Neural cell (in vitro differentiated cells): ENCODE data around the gene VAV2. TPM values are rescaled to one million over a fixed set of nuclear protein-coding genes. Genes with fewer than 3 reads are reported as not detected.

Source experiments
- H2AFZ ChIP-seq: fragments of 200-600, 300-800 bp; sonication (generic), shearing (Covaris generic); 2 replicates; pipeline ENCODE4 v1.6.0; 2014; ENCODE audit warnings: low read depth, mild to moderate bottlenecking, antibody characterized with exemption, low read length, moderate library complexity
- H3F3A ChIP-seq: fragments of 200-600 bp; shearing (Covaris generic); 2 replicates; pipeline ENCODE4 v1.6.1; 2016; ENCODE audit warnings: mild to moderate bottlenecking, moderate library complexity, mixed read lengths, antibody characterized with exemption, low read length; ENCODE audit not compliant: insufficient read depth, poor library complexity, severe bottlenecking
- H3K27ac ChIP-seq: fragments of 200-600, 300-800 bp; sonication (generic), shearing (Covaris generic); 2 replicates; pipeline ENCODE4 v1.5.1; 2014; ENCODE audit warnings: mild to moderate bottlenecking, low read length, moderate library complexity
- H3K27me3 ChIP-seq: fragments of 300-800, 200-600 bp; sonication (generic), shearing (Covaris generic); 2 replicates; pipeline ENCODE4 v1.6.0; 2014; ENCODE audit warnings: mild to moderate bottlenecking, low read depth, low read length, moderate library complexity; ENCODE audit not compliant: insufficient read depth
- H3K36me3 ChIP-seq: fragments of 300-800, 200-600 bp; sonication (generic), shearing (Covaris generic); 2 replicates; pipeline ENCODE4 v1.5.1; 2014; ENCODE audit warnings: mild to moderate bottlenecking, antibody characterized with exemption, low read length, moderate library complexity; ENCODE audit not compliant: insufficient read depth
- H3K4me2 ChIP-seq: fragments of 300-800, 200-600 bp; sonication (generic), shearing (Covaris generic); 2 replicates; pipeline ENCODE4 v1.6.0; 2014; ENCODE audit warnings: mild to moderate bottlenecking, low read length
- H3K4me3 ChIP-seq: fragments of 300-800, 200-600 bp; sonication (generic), shearing (Covaris generic); 2 replicates; pipeline ENCODE4 v1.5.1; 2014; ENCODE audit warnings: mild to moderate bottlenecking, low read length, moderate library complexity
- H3K79me2 ChIP-seq: fragments of 200-600 bp; shearing (Covaris generic); replicated peaks from 2 replicates; pipeline ENCODE4 v1.6.0; 2014; ENCODE audit warnings: mild to moderate bottlenecking, low read length, moderate library complexity; ENCODE audit not compliant: insufficient read depth
- H3K9ac ChIP-seq: fragments of 300-800, 200-600 bp; sonication (generic), shearing (Covaris generic); 2 replicates; pipeline ENCODE4 v1.6.1; 2016; ENCODE audit warnings: mild to moderate bottlenecking, low read length, mixed read lengths
- H3K9me2 ChIP-seq: fragments of 200-600 bp; shearing (Covaris generic); 2 replicates; pipeline ENCODE4 v1.6.1; 2016; ENCODE audit warnings: mild to moderate bottlenecking, low read length, mixed read lengths; ENCODE audit not compliant: insufficient read depth
- H3K9me3 ChIP-seq: fragments of 200-600, 300-800 bp; sonication (generic), shearing (Covaris generic); 2 replicates; pipeline ENCODE4 v1.6.1; 2016; ENCODE audit warnings: mild to moderate bottlenecking, mixed run types, low read length, moderate library complexity, mixed read lengths
- H4K20me1 ChIP-seq: fragments of 200-600 bp; shearing (Covaris generic); 2 replicates; pipeline ENCODE4 v1.6.1; 2016; ENCODE audit warnings: mild to moderate bottlenecking, mixed run types; ENCODE audit not compliant: insufficient read depth
- EP300 ChIP-seq: fragments of 450-650 bp; conservative IDR thresholded peaks from 2 replicates; pipeline ENCODE4 v1.6.1; 2014; ENCODE audit warnings: antibody characterized with exemption, mild to moderate bottlenecking, moderate library complexity; ENCODE audit not compliant: poor library complexity, severe bottlenecking
- EZH2 ChIP-seq: fragments of 200-600, 300-800 bp; shearing (Covaris generic), sonication (generic); IDR thresholded peaks from 2 replicates; pipeline ENCODE4 v1.6.1; 2014; ENCODE audit warnings: antibody characterized with exemption, low read length, borderline replicate concordance, mild to moderate bottlenecking; ENCODE audit not compliant: insufficient read depth, poor library complexity, severe bottlenecking
- MXI1 ChIP-seq: fragments of 450-650 bp; conservative IDR thresholded peaks from 2 replicates; pipeline ENCODE4 v1.6.1; 2014; ENCODE audit warnings: antibody characterized with exemption, mild to moderate bottlenecking; ENCODE audit not compliant: poor library complexity, severe bottlenecking
- POLR2AphosphoS5 ChIP-seq: IDR thresholded peaks from 2 replicates; pipeline ENCODE4 v1.6.1; 2012
- RAD21 ChIP-seq: fragments of 450-650 bp; conservative IDR thresholded peaks from 2 replicates; pipeline ENCODE4 v1.6.1; 2014; ENCODE audit warnings: antibody characterized with exemption, mild to moderate bottlenecking, moderate library complexity
- SMC3 ChIP-seq: fragments of 450-650 bp; conservative IDR thresholded peaks from 2 replicates; pipeline ENCODE4 v1.6.1; 2014; ENCODE audit warnings: antibody characterized with exemption, mild to moderate bottlenecking, moderate library complexity; ENCODE audit not compliant: poor library complexity
- TAF1 ChIP-seq: IDR thresholded peaks from 2 replicates; pipeline ENCODE4 v1.6.1; 2012; ENCODE audit warnings: low read depth
- polyA plus RNA-seq: library from polyadenylated mRNA; depleted of rRNA; stranded (reverse); fragments of >200 nt; gene quantifications from 2 replicates; pipeline ENCODE4 v1.2.3, GENCODE V29; 2014
- TF ChIP-seq, protein P1 (sequence below): IDR thresholded peaks from 2 replicates; pipeline ENCODE4 v1.6.1; 2012; ENCODE audit warnings: borderline replicate concordance
- TF ChIP-seq, protein P2 (sequence below): fragments of 450-650 bp; IDR thresholded peaks from 2 replicates; pipeline ENCODE4 v1.5.1; 2014; ENCODE audit warnings: antibody characterized with exemption, mild to moderate bottlenecking, moderate library complexity; ENCODE audit not compliant: poor library complexity, severe bottlenecking

The VAV2 gene
- polyA plus RNA-seq, 1 donor from 2014 or later = 35.2 TPM

DNA sequence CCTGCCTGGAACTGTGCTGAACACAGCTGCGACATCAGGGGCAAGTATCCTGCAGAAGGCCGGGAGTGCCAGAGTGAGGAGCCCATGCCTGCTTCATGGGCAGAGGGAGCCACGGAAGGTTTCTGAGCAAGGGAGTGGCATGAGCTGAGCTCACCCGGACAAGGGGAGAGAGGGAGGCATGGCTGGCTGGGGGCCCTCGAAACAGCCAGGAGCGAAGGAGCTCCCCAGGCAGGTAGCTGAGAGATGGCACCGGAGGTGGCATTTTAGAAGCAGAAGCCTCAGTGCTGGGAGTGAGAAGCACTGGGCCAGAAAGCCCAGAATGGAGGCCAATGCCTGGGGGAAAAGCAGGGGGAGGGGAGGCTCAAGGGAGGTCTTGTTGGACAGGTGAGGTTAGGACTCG is 197.1 kb downstream of the VAV2 start:
- no peaks in the 10 kb centered on the region for H4K20me1 ChIP-seq
- no peaks in the 10 kb centered on the region for H3K9me2 ChIP-seq
- H3K36me3 ChIP-seq = no peaks in the 10 kb centered on the region
- no peaks in the 10 kb centered on the region for H3K9me3 ChIP-seq
- H3K79me2 ChIP-seq = no peaks in the 10 kb centered on the region
- no peak overlapping the region for H3K9ac ChIP-seq
- H3F3A ChIP-seq = no peaks in the 10 kb centered on the region
- H3K4me3 ChIP-seq = no peak overlapping the region
- no peaks in the 10 kb centered on the region for H3K27me3 ChIP-seq
- no peak overlapping the region for H3K27ac ChIP-seq
- H3K4me2 ChIP-seq = no peak overlapping the region
- TF ChIP-seq EP300 = no peak
- no peak for TF ChIP-seq POLR2AphosphoS5
- TF ChIP-seq MXI1 = no peak
- TF ChIP-seq, protein P1, sequence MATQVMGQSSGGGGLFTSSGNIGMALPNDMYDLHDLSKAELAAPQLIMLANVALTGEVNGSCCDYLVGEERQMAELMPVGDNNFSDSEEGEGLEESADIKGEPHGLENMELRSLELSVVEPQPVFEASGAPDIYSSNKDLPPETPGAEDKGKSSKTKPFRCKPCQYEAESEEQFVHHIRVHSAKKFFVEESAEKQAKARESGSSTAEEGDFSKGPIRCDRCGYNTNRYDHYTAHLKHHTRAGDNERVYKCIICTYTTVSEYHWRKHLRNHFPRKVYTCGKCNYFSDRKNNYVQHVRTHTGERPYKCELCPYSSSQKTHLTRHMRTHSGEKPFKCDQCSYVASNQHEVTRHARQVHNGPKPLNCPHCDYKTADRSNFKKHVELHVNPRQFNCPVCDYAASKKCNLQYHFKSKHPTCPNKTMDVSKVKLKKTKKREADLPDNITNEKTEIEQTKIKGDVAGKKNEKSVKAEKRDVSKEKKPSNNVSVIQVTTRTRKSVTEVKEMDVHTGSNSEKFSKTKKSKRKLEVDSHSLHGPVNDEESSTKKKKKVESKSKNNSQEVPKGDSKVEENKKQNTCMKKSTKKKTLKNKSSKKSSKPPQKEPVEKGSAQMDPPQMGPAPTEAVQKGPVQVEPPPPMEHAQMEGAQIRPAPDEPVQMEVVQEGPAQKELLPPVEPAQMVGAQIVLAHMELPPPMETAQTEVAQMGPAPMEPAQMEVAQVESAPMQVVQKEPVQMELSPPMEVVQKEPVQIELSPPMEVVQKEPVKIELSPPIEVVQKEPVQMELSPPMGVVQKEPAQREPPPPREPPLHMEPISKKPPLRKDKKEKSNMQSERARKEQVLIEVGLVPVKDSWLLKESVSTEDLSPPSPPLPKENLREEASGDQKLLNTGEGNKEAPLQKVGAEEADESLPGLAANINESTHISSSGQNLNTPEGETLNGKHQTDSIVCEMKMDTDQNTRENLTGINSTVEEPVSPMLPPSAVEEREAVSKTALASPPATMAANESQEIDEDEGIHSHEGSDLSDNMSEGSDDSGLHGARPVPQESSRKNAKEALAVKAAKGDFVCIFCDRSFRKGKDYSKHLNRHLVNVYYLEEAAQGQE = no peak
- no peak for TF ChIP-seq SMC3
- no peak for TF ChIP-seq TAF1
- TF ChIP-seq, protein P2, sequence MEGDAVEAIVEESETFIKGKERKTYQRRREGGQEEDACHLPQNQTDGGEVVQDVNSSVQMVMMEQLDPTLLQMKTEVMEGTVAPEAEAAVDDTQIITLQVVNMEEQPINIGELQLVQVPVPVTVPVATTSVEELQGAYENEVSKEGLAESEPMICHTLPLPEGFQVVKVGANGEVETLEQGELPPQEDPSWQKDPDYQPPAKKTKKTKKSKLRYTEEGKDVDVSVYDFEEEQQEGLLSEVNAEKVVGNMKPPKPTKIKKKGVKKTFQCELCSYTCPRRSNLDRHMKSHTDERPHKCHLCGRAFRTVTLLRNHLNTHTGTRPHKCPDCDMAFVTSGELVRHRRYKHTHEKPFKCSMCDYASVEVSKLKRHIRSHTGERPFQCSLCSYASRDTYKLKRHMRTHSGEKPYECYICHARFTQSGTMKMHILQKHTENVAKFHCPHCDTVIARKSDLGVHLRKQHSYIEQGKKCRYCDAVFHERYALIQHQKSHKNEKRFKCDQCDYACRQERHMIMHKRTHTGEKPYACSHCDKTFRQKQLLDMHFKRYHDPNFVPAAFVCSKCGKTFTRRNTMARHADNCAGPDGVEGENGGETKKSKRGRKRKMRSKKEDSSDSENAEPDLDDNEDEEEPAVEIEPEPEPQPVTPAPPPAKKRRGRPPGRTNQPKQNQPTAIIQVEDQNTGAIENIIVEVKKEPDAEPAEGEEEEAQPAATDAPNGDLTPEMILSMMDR = no peak
- H2AFZ ChIP-seq = no peak overlapping the region

DNA sequence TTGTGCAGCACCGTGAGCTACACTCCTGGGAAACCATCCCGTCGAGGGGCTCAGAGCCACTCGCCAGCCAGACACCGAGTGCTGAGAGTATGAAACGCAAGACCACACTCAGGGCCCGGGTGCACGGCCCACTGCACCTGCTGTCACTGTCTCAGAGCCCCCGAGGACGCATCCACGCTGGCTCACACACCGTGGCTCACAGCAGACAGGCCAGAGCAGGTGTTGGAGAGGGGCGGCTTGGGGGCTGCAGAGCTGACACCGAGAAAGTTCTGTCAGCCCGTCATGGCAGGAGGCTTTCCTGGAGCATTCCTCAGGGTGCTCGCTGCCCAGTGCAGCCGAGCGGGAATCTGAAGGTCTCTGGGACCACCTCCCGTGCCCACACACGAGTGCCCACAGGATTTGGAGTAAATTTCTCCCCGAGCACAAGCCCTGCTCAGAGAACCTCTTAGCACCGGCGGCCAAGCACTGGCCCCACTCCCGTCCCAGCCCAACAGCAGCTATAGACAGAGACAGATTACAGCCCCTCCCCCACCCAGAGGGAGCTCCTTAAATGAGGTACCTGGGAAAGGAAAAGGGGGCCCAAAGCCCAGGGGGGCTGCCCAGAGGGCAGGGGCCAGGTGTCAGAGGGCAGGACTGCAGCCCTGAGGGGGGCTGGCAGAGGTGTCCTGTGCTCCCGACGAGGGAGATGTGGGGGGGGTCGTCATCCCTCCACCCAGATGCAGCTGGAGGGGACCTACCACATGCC is 197.9 kb downstream of the VAV2 start:
- Histone ChIP-seq H3K36me3 (no peaks in the 10 kb centered on the region), H4K20me1 (no peaks in the 10 kb centered on the region)

More for the DNA sequence above, 197.9 kb downstream of the VAV2 start:
- H3K4me2 ChIP-seq = no peak overlapping the region
- no peaks in the 10 kb centered on the region for H3K27me3 ChIP-seq
- H3K9me3 ChIP-seq = no peaks in the 10 kb centered on the region
- no peaks in the 10 kb centered on the region for H3K9me2 ChIP-seq
- H3K9ac ChIP-seq = no peak overlapping the region
- no peak overlapping the region for H2AFZ ChIP-seq
- H3K27ac ChIP-seq = no peak overlapping the region
- H3F3A ChIP-seq = no peaks in the 10 kb centered on the region
- H3K4me3 ChIP-seq = no peak overlapping the region
- TF ChIP-seq, protein P2 = no peak
- no peak for TF ChIP-seq TAF1
- no peak for TF ChIP-seq RAD21
- no peak for TF ChIP-seq EZH2
- TF ChIP-seq EP300 = no peak
- TF ChIP-seq MXI1 = no peak
- TF ChIP-seq SMC3 = no peak
- TF ChIP-seq, protein P1 = no peak
- no peak for TF ChIP-seq POLR2AphosphoS5
- H3K79me2 ChIP-seq = no peaks in the 10 kb centered on the region
